MCF 10A (cell line): ENCODE data around the gene ZNF304. TPM values are rescaled to one million over a fixed set of nuclear protein-coding genes. Genes with fewer than 3 reads are reported as not detected.

Source experiments
- Bru-seq: library from RNA; stranded (reverse); fragments of 400-500 nt; gene quantifications from one replicate; lab custom pipeline; 2021; lab: Mats Ljungman, UMichigan
- BruChase-seq, 2 experiments: library from RNA; stranded (reverse); fragments of 400-500 nt; gene quantifications; one replicate each; lab custom pipeline; 2021; lab: Mats Ljungman, UMichigan
- BruUV-seq: library from RNA; stranded (reverse); fragments of 400-500 nt; replicated peaks from 2 replicates; lab custom pipeline; 2021; lab: Mats Ljungman, UMichigan
- CTCF ChIA-PET: fragments of 300-600 bp; sonication (Branson Sonifier 250); formaldehyde crosslinking; extraction: SDS; loops from one replicate; lab custom pipeline; 2021; ENCODE audit warnings: antibody characterized with exemption, inconsistent platforms; lab: Yijun Ruan, JAX
- POLR2A ChIA-PET: fragments of 300-600, 350-650 bp; sonication (Branson Sonifier 250); formaldehyde crosslinking; extraction: SDS; loops from one replicate; lab custom pipeline; 2020; ENCODE audit warnings: antibody characterized with exemption, inconsistent platforms; lab: Yijun Ruan, JAX
- DNase-seq: peaks from one replicate; pipeline ENCODE4 v3.0.0-alpha.2; 2018; ENCODE audit not compliant: unreplicated experiment
- H3K27ac Mint-ChIP-seq: one replicate; pipeline ENCODE4 v1.8.0; 2022; ENCODE audit warnings: mild to moderate bottlenecking, low read depth, mixed read lengths; ENCODE audit not compliant: unreplicated experiment
- H3K27me3 Mint-ChIP-seq: one replicate; pipeline ENCODE4 v1.8.0; 2022; ENCODE audit warnings: mixed read lengths; ENCODE audit not compliant: insufficient read depth, unreplicated experiment
- H3K36me3 Mint-ChIP-seq: one replicate; pipeline ENCODE4 v1.8.0; 2022; ENCODE audit warnings: mild to moderate bottlenecking, moderate library complexity, mixed read lengths; ENCODE audit not compliant: insufficient read depth, unreplicated experiment
- H3K4me1 Mint-ChIP-seq: one replicate; pipeline ENCODE4 v1.8.0; 2022; ENCODE audit warnings: mixed read lengths; ENCODE audit not compliant: insufficient read depth, unreplicated experiment
- H3K4me3 Mint-ChIP-seq: one replicate; pipeline ENCODE4 v1.8.0; 2022; ENCODE audit warnings: mild to moderate bottlenecking, moderate library complexity, mixed read lengths; ENCODE audit not compliant: unreplicated experiment
- H3K9me3 Mint-ChIP-seq: one replicate; pipeline ENCODE4 v1.8.0; 2022; ENCODE audit warnings: mixed read lengths; ENCODE audit not compliant: unreplicated experiment
- CTCF ChIP-seq: fragments of 200-600 bp; IDR thresholded peaks from one replicate; pipeline ENCODE4 v1.8.0; 2022; ENCODE audit warnings: antibody characterized with exemption, mild to moderate bottlenecking; ENCODE audit not compliant: unreplicated experiment
- intact Hi-C: fragments of 100-400 bp; cut with micrococcal nuclease; formaldehyde crosslinking; loops from 2 replicates; pipeline ENCODE4 v1.14.1; 2022
- long read RNA-seq: library from polyadenylated mRNA; stranded (forward); transcript quantifications from one replicate; pipeline ENCODE4 v2.0.0, GENCODE V29; 2022
- total RNA-seq: library from RNA; stranded (reverse); gene quantifications from 2 replicates; pipeline ENCODE4 v1.2.3, GENCODE V29; 2022

ZNF304 gene
- total RNA-seq (7.0 and 9.9 TPM in 2 replicates), Bru-seq, nascent RNA (percentile 70 among the genes with signal in this experiment), BruChase-seq, experiment 1, labeled RNA remaining after a 6-hour chase (percentile 84 among the genes with signal in this experiment), BruChase-seq, experiment 2, labeled RNA remaining after a 2-hour chase (percentile 91 among the genes with signal in this experiment)
- long read RNA-seq, full-length matches to known transcripts, result 6 of 11 reads
- long read RNA-seq, partial matches to known transcripts, result 1 of 11 reads
- long read RNA-seq, other reads (novel, unspliced or antisense), result 4 of 11 reads

DNA sequence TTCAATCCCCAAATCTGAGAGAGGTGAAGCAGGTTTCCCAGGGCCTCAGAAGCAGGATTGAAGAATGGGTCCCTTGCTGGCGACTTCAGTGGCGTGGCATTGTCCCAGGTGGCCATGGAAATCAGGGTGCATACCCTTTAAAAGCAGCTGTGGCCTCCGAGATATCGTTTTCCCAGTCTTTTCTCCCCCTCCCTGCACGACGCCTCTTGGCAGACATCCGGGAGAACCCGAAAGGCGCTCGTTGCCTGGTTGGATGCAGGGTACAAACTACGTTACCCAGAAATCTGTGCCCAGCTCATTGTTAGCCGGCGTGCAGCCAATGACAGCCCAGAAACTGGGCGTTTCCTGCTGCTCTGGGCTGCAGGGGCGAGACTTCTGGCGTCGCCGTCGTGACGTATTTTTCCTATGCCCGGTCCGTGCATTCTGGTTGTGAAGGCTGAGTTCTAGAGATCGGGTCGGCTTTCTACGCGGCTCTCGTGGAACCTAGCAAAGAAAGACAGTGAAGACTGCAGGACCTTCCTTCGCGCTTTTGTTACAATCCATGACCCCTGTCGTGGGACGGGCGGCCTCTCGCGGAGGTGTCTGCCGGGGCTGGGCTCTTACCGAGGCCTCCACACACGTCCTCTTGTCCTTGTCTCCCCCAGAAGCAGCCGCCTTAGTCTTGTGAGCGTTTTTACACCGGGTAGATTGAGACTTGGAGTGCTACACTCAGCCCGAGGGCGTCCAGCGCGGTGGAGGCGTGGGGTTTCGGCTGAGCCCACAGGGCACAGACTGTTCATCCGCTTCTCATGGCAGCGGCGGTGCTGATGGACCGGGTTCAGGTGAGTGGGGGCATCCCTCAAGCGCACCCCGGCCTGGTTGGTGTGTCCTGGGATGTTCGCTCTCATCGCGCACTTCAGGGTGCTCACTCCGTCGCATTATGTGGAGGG is at the start of gene ZNF304:
Gene ZNF304 (plus strand): TSS at position 395 of the 929 bp plus-strand sequence. CDS start 394 bp downstream, at position 789.
- POLR2A ChIA-PET, result interaction anchor here (0.7 to 2.7 kb wide), 20 partner anchors 8 to 469 kb away, joined by 3 to 29 read pairs (median 4); partner anchors contain the start of genes TRAPPC2B, ZNF419, ZNF547 and ZNF805
- Mint-ChIP-seq H3K27ac (peak within 1 kb of the TSS; percentile 97), H3K9me3 (peaks cover 7% of the 10 kb centered on the region), H3K27me3 (no peaks in the 10 kb centered on the region), H3K4me3 (peak within 1 kb of the TSS; percentile 90), H3K4me1 (peaks cover 21% of the 10 kb centered on the region), H3K36me3 (peaks cover 28% of the 10 kb centered on the region)
- BruUV-seq, result TSS peak; percentile 61
- no peak for TF ChIP-seq CTCF
- intact Hi-C loops, result loop anchor here (2.0 kb wide), 1 partner anchor 70 kb away; the partner anchor contains the start of gene ZNF460
- CTCF ChIA-PET, result interaction anchor here (0.6 to 1.2 kb wide), 5 partner anchors 10 to 220 kb away, joined by 3 to 6 read pairs (median 3); no protein-coding TSS in a partner anchor
- peak; percentile 98 for DNase-seq

- H3K4me3 Mint-ChIP-seq, result peak overlapping the region; percentile 50
- no peaks in the 10 kb centered on the region for H3K27me3 Mint-ChIP-seq
- peak overlapping the region; percentile 84 for H3K27ac Mint-ChIP-seq
- H3K36me3 Mint-ChIP-seq, result peaks cover 64% of the 10 kb centered on the region
- peaks cover 27% of the 10 kb centered on the region for H3K4me1 Mint-ChIP-seq
- no peak for TF ChIP-seq CTCF
- POLR2A ChIA-PET, result interaction anchor here (0.5 to 3.9 kb wide), 17 partner anchors 8 to 1826 kb away, joined by 3 to 42 read pairs (median 11); partner anchors contain the start of genes TRAPPC2B, ZNF304, ZNF460 and ZNF543
- CTCF ChIA-PET, result interaction anchor here (0.6 to 1.7 kb wide), 15 partner anchors 9 to 198 kb away, joined by 3 to 8 read pairs (median 5); no protein-coding TSS in a partner anchor
- peak; percentile 98 for DNase-seq
- intact Hi-C loops, result loop anchor here (1.0 to 2.0 kb wide), 2 partner anchors 19 to 22 kb away; partner anchors contain the start of genes ZNF460 and ZNF543
- no peaks in the 10 kb centered on the region for H3K9me3 Mint-ChIP-seq
- no TSS peak for BruUV-seq
These were observed 49.0 kb upstream of the ZNF304 start for GRCh38 chr19:57302020-57302465.

DNA sequence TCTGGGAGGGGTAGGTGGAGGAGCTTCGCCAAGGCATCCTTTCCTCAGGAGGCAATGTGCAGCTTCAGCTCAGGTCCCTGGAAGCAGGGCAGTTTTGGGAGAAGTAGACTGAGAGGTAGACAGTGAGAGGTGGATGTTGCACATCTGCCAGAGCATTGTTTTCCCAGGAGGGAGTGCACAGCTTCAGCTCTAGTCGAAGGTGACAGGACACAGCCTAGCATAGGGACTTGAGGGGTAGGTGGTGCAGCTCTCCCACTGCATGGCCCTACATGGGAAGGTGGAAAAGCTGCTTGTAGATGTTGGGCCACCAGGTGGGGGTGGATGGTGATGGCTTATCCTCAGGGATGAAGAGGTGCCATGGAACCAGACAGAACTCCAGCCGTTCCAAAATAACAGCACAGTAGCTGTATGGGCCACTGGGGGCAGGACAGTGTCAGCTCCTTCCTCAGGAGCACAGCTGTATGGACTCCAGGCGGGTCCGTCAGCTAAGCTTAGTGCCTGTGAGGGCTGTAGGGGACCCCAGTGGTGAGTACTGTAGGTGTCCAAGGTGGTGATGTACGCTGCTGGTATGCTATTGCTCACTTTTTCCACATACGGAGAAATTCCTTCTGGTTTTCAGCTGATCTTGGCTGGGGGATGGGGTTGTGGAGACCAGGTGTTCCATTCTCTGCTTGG is 48.2 kb upstream of the ZNF304 start:
- no peaks in the 10 kb centered on the region for H3K27me3 Mint-ChIP-seq
- TF ChIP-seq CTCF, result no peak
- intact Hi-C loops, result loop anchor here (1.0 to 2.0 kb wide), 2 partner anchors 18 to 23 kb away; partner anchors contain the start of genes ZNF460 and ZNF543
- POLR2A ChIA-PET, result interaction anchor here (1.4 to 3.9 kb wide), 10 partner anchors 10 to 60 kb away, joined by 4 to 42 read pairs (median 16); partner anchors contain the start of genes TRAPPC2B, ZNF304, ZNF460 and ZNF543
- H3K9me3 Mint-ChIP-seq, result no peaks in the 10 kb centered on the region
- CTCF ChIA-PET, result interaction anchor here (0.6 to 1.4 kb wide), 4 partner anchors 14 to 163 kb away, joined by 3 to 6 read pairs (median 4); no protein-coding TSS in a partner anchor
- DNase-seq, result no peak
- peak overlapping the region; percentile 50 for H3K4me3 Mint-ChIP-seq
- peaks cover 56% of the 10 kb centered on the region for H3K36me3 Mint-ChIP-seq
- H3K27ac Mint-ChIP-seq, result peak overlapping the region; percentile 84
- peaks cover 25% of the 10 kb centered on the region for H3K4me1 Mint-ChIP-seq
- no TSS peak for BruUV-seq
